Right atrium auricular region (tissue), 2 donors: ENCODE measurements around the gene PANK2. TPM values are rescaled to one million over a fixed set of nuclear protein-coding genes. Genes with fewer than 3 reads are reported as not detected.

Experiments used
- DNase-seq: peaks from one replicate; pipeline ENCODE4 v3.0.0-alpha.2; 2019; ENCODE audit warnings: low spot score
- H3K27ac ChIP-seq, 2 donors: fragments of 200-600 bp; sonication (generic); 1 replicate in 1 of 2; 2 replicates in 1 of 2; pipeline ENCODE4 v1.5.1; 2016 to 2019
- H3K27me3 ChIP-seq, 2 donors: fragments of 200-600 bp; sonication (generic); one replicate each; pipeline versions ENCODE4 v1.5.1 to v1.6.0; 2017 to 2019
- H3K36me3 ChIP-seq: fragments of 200-600 bp; sonication (generic); one replicate; pipeline ENCODE4 v1.5.1; 2016
- H3K4me1 ChIP-seq, 2 donors: fragments of 200-600 bp; sonication (generic); one replicate each; pipeline versions ENCODE4 v1.5.1 to v1.6.0; 2017 to 2019
- H3K4me3 ChIP-seq, 2 donors: fragments of 200-600 bp; sonication (generic); 1 replicate in 1 of 2; 2 replicates in 1 of 2; pipeline ENCODE4 v1.5.1; 2017 to 2019; ENCODE audit warnings: mild to moderate bottlenecking in 1 of 2, moderate library complexity in 1 of 2
- H3K9me3 ChIP-seq, 2 donors: fragments of 200-600 bp; sonication (generic); one replicate each; pipeline ENCODE4 v1.5.1; 2019
- total RNA-seq, 2 donors: library from RNA; depleted of rRNA; stranded (reverse); fragments of >200 nt; gene quantifications; one replicate each; pipeline ENCODE4 v1.1.0, GENCODE V29; 2016
- TF ChIP-seq, protein P1 (sequence below), 2 donors: fragments of 200-600 bp; sonication (generic); IDR thresholded peaks; one replicate each; pipeline ENCODE4 v1.5.1; 2019; ENCODE audit warnings: antibody characterized with exemption in 2 of 2

Gene PANK2
- total RNA-seq, 2 donors from 2014 or later, result 15.5 to 19.5 TPM

DNA sequence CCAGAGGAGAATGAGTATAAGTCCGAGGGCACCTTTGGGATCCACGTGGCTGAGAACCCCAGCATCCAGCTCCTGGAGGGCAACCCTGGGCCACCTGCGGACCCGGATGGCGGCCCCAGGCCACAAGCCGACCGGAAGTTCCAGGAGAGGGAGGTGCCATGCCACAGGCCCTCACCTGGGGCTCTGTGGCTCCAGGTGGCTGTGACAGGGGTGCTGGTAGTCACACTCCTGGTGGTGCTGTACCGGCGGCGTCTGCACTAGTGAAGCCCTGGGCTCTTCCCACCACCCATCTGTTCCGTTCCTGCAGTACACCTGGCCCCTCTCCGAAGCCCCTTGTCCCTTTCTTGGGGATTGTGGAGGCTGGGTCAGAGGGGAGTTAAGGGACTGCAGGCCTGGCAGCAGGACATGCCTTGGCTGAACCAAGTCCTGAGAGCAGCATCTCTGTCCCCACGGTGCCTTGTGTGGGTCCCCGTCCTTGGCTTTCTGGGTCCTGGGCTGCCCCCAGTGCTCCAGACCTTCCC, 23.2 kb upstream of the PANK2 start:
- no peaks in the 10 kb centered on the region for H3K27me3 ChIP-seq
- TF ChIP-seq, protein P1, sequence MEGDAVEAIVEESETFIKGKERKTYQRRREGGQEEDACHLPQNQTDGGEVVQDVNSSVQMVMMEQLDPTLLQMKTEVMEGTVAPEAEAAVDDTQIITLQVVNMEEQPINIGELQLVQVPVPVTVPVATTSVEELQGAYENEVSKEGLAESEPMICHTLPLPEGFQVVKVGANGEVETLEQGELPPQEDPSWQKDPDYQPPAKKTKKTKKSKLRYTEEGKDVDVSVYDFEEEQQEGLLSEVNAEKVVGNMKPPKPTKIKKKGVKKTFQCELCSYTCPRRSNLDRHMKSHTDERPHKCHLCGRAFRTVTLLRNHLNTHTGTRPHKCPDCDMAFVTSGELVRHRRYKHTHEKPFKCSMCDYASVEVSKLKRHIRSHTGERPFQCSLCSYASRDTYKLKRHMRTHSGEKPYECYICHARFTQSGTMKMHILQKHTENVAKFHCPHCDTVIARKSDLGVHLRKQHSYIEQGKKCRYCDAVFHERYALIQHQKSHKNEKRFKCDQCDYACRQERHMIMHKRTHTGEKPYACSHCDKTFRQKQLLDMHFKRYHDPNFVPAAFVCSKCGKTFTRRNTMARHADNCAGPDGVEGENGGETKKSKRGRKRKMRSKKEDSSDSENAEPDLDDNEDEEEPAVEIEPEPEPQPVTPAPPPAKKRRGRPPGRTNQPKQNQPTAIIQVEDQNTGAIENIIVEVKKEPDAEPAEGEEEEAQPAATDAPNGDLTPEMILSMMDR (IDR thresholded peaks at IDR 0.05), result no peak
- peaks cover 69% of the 10 kb centered on the region for H3K36me3 ChIP-seq
- H3K4me3 ChIP-seq, result no peak overlapping the region
- H3K27ac ChIP-seq, result no peak overlapping the region
- H3K4me1 ChIP-seq, result peaks cover 0 to 4% of the 10 kb centered on the region in 2 donors
- no peaks in the 10 kb centered on the region for H3K9me3 ChIP-seq
- DNase-seq, result no peak

DNA sequence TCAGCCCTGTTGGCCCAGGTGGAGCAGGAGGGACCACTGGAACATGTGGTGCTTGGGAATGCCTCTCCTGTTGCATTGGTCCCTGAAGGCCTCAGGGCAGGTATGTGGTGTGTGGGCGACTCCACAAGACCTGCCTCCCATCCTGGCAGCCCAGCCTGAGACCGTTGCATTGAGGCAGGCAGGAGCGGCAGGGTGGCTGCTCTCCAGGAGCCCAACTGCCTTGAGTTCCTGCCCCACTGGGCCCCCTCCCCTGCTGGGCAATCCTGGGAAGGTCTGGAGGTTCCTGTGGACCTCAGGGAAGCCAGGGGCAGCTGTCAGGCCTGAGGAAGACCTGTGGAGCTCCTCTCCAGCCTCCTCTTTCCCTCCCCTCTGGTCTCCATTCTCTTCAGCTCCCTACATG, 22.7 kb upstream of the PANK2 start:
- no peak for DNase-seq
- H3K27ac ChIP-seq, result no peak overlapping the region
- TF ChIP-seq, protein P1 (IDR thresholded peaks at IDR 0.05), result no peak
- H3K4me1 ChIP-seq, result peaks cover 0 to 7% of the 10 kb centered on the region in 2 donors
- H3K27me3 ChIP-seq, result no peaks in the 10 kb centered on the region
- peaks cover 64% of the 10 kb centered on the region for H3K36me3 ChIP-seq
- H3K9me3 ChIP-seq, result no peaks in the 10 kb centered on the region
- no peak overlapping the region for H3K4me3 ChIP-seq

DNA sequence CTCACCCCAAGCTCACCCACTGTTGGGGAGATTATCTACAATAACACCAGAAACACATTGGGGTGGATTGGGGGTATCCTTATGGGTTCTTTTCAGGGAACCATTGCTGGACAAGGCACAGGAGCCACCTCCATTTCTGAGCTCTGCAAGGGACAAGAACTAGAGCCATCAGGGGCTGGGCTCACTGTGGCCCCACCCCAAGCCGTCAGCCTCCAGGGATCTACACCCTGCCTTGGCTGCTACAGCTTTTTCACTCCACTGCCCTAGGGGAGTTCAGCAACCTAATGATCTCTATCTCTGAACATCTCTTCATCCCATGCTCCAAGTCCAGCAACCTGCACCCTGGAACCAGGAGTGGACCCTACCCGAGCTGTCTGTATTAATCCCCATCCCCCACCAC, 21.4 kb upstream of the PANK2 start:
- Histone ChIP-seq H3K36me3 (peaks cover 50% of the 10 kb centered on the region), H3K4me1 (peaks cover 0 to 7% of the 10 kb centered on the region in 2 donors), H3K4me3 (no peak overlapping the region), H3K27me3 (no peaks in the 10 kb centered on the region), H3K27ac (no peak overlapping the region), H3K9me3 (no peaks in the 10 kb centered on the region)
- DNase-seq, result no peak
- TF ChIP-seq, protein P1 (IDR thresholded peaks at IDR 0.05), result no peak

DNA sequence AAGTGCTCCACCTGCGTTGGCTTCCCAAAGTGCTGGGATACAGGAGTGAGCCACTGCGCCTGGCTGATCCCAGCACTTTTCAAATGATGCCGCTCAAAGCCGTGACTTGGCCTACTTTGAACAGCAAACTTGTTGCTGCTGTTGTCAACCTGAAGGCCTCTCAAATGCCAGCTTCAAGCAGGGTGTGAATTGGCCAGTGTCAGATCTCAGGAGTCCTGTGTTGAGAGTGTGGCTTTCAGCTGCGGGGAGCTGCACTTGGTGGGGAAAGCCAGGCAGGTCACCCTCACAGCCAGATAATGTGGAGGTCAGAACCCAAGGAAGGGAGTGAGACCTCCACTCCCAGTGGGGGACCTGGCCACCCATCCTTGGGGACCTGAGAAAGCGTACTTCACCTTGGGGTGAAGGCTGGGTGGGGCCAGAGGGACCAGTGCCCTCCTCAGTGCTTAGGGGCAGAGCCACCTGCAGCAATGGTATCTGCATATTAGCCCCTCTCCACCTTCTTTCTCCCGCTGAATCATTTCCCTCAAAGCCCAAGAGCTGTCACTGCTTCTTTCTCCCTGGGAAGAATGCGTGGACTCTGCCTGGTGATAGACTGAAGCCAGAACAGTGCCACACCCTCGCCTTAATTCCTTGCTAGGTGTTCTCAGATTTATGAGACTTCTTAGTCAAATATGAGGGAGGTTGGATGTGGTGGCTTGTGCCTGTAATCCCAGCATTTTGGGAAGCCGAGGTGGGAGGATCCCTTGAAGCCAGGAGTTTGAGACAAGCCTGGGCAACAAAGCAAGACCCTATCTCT, 19.1 kb upstream of the PANK2 start:
- no peak overlapping the region for H3K4me3 ChIP-seq
- TF ChIP-seq, protein P1 (IDR thresholded peaks at IDR 0.05), result no peak
- H3K9me3 ChIP-seq, result no peaks in the 10 kb centered on the region
- no peak for DNase-seq
- peaks cover 37% of the 10 kb centered on the region for H3K36me3 ChIP-seq
- peaks cover 0 to 14% of the 10 kb centered on the region in 2 donors for H3K4me1 ChIP-seq
- no peaks in the 10 kb centered on the region for H3K27me3 ChIP-seq
- no peak overlapping the region for H3K27ac ChIP-seq

DNA sequence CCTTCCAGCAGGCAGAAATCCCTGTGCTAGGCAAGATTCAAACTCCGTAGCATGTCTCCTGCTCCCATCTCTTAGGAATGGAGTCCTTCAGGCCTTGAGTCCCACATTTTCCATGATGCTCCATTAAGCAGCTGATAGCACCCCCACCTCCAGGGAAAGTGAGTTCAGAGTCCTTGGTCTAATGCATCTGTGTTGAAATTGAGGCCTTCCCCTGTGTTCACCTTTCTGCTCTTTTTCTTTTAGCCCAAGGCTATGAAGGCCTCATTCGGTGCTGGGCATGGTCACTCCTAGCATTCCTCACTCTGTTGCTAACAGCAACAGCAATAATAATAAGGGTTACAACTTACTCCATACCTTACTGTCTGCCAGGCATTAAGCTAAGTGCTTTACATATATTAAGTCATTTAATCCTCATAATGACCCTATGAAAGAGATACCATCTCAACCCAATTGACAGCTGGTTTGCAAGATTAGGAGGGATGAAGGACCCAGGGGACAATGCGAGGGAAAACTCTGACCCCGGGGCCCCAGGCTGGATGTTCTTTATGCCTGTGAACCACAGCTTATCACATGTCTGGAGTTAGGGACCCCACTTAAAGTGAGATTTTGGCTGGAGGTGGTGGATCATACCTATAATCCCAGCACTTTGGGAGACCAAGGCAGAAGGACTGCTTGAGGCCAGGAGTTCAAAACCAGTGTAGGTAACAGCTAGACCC, 17.5 kb upstream of the PANK2 start:
- peaks cover 0 to 20% of the 10 kb centered on the region in 2 donors for H3K4me1 ChIP-seq
- peaks cover 20% of the 10 kb centered on the region for H3K36me3 ChIP-seq
- H3K27ac ChIP-seq, result no peak overlapping the region
- no peak for DNase-seq
- no peak overlapping the region for H3K4me3 ChIP-seq
- TF ChIP-seq, protein P1 (IDR thresholded peaks at IDR 0.05), result no peak
- H3K27me3 ChIP-seq, result no peaks in the 10 kb centered on the region
- no peaks in the 10 kb centered on the region for H3K9me3 ChIP-seq
